Measurements from ENCODE around the gene GAS2.

Gene GAS2

DNA sequence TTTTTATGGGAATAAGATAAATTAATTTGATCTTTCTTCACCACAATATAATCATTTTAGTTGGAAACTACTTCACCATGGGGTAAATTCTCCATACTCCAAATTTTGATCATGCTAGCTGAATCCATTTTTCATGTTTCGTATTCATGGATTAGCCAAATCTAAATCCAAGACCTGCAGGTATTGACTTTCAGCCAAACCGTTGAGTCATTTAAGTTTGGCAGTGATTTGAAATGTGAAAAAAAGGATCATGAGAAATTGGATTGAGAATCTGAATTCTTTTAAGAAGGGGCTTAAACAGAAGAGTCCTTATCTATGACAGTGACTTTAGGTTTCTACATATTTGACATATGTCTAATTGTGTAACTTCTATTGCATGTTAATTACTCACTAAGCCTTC is 5.3 kb downstream of the GAS2 start:
- peaks cover 0 to 4% (median 3%) of the 10 kb centered on the region in 4 experiments for H3K4me1 ChIP-seq (ENCODE audit: control extremely low read depth in 1 of 4, control insufficient read depth in 4 of 4, insufficient read depth in 4 of 4, low read length in 3 of 4)
- WGBS (ENCODE audit: insufficient coverage), result 100% methylated on average over 2 of the region's 2 CpGs
- no peak for DNase-seq
- H3K36me3 ChIP-seq (ENCODE audit: control insufficient read depth in 4 of 4, insufficient read depth in 4 of 4, low read length in 3 of 4), result no peaks in the 10 kb centered on the region
- H3K9me3 ChIP-seq (ENCODE audit: control extremely low read depth in 1 of 5, control insufficient read depth in 4 of 5, insufficient read depth in 2 of 5, low read depth in 1 of 5, low read length in 4 of 5), result no peaks in the 10 kb centered on the region
- POLR2A ChIA-PET, result no interaction called here
- CTCF ChIA-PET, result no interaction called here
- no peak overlapping the region for H3K27ac ChIP-seq (ENCODE audit: insufficient read depth in 1 of 2, low read depth in 1 of 2, low read length in 2 of 2, poor library complexity in 1 of 2, severe bottlenecking in 2 of 2)
- H3K27me3 ChIP-seq (replicated peaks in 2 of 5; ENCODE audit: control insufficient read depth in 4 of 5, insufficient read depth in 5 of 5, low read length in 4 of 5), result peaks cover 10 to 49% (median 24%) of the 10 kb centered on the region in 5 experiments
- no peak overlapping the region for H3K4me3 ChIP-seq (ENCODE audit: control insufficient read depth in 1 of 7, extremely low read depth in 1 of 7, insufficient read depth in 4 of 7, low read depth in 2 of 7, low read length in 6 of 7)

- ChIA-PET POLR2A (no interaction called here), CTCF (interaction anchor here (1.8 kb wide), 1 partner anchor 10 kb away, joined by 3 read pairs; no protein-coding TSS in a partner anchor)
- Histone ChIP-seq H3K27ac (ENCODE audit: insufficient read depth in 1 of 2, low read depth in 1 of 2, low read length in 2 of 2, poor library complexity in 1 of 2, severe bottlenecking in 2 of 2) (no peak overlapping the region), H3K36me3 (ENCODE audit: control insufficient read depth in 4 of 4, insufficient read depth in 4 of 4, low read length in 3 of 4) (no peaks in the 10 kb centered on the region), H3K9me3 (ENCODE audit: control extremely low read depth in 1 of 5, control insufficient read depth in 4 of 5, insufficient read depth in 2 of 5, low read depth in 1 of 5, low read length in 4 of 5) (no peaks in the 10 kb centered on the region), H3K27me3 (replicated peaks in 2 of 5; ENCODE audit: control insufficient read depth in 4 of 5, insufficient read depth in 5 of 5, low read length in 4 of 5) (peaks cover 1 to 19% (median 5%) of the 10 kb centered on the region in 5 experiments), H3K4me3 (ENCODE audit: control insufficient read depth in 1 of 7, extremely low read depth in 1 of 7, insufficient read depth in 4 of 7, low read depth in 2 of 7, low read length in 6 of 7) (no peak overlapping the region), H3K4me1 (ENCODE audit: control extremely low read depth in 1 of 4, control insufficient read depth in 4 of 4, insufficient read depth in 4 of 4, low read length in 3 of 4) (no peaks in the 10 kb centered on the region)
- WGBS (ENCODE audit: insufficient coverage), result 92% methylated on average over 1 of the region's 4 CpGs
- DNase-seq, result no peak
These were observed 8.3 kb downstream of the GAS2 start for GRCh38 chr11:22674470-22675439.

GRCh38 chr11:22677153-22677903 is 10.9 kb downstream of the GAS2 start:
- ChIA-PET CTCF (no interaction called here), POLR2A (no interaction called here)
- WGBS (ENCODE audit: insufficient coverage), result 95% methylated on average over 3 of the region's 4 CpGs
- no peak overlapping the region for H3K27ac ChIP-seq (ENCODE audit: insufficient read depth in 1 of 2, low read depth in 1 of 2, low read length in 2 of 2, poor library complexity in 1 of 2, severe bottlenecking in 2 of 2)
- no peak overlapping the region for H3K4me3 ChIP-seq (ENCODE audit: control insufficient read depth in 1 of 7, extremely low read depth in 1 of 7, insufficient read depth in 4 of 7, low read depth in 2 of 7, low read length in 6 of 7)
- H3K9me3 ChIP-seq (ENCODE audit: control extremely low read depth in 1 of 5, control insufficient read depth in 4 of 5, insufficient read depth in 2 of 5, low read depth in 1 of 5, low read length in 4 of 5), result no peaks in the 10 kb centered on the region
- no peaks in the 10 kb centered on the region for H3K36me3 ChIP-seq (ENCODE audit: control insufficient read depth in 4 of 4, insufficient read depth in 4 of 4, low read length in 3 of 4)
- no peak for DNase-seq
- H3K27me3 ChIP-seq (replicated peaks in 2 of 5; ENCODE audit: control insufficient read depth in 4 of 5, insufficient read depth in 5 of 5, low read length in 4 of 5), result peaks cover 0 to 6% (median 1%) of the 10 kb centered on the region in 5 experiments
- H3K4me1 ChIP-seq (ENCODE audit: control extremely low read depth in 1 of 4, control insufficient read depth in 4 of 4, insufficient read depth in 4 of 4, low read length in 3 of 4), result no peaks in the 10 kb centered on the region

DNA sequence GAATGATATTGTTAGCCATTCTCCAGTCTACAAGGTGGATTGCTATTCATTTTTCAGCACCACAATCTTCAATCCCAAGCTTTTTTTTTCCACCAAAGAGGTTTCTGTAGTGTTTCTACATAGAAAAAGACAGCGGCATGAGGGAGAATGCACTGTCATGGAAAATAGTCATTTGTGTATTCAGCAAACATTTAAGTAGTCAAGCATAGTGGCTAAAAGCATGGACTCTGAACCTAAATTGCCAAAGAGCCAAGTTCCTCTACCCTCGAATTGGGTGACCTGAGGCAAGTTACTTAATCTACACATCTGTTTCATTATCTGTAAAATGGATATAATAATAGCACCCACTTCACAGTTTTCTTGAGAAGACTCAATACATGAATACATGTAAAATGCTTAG is 14.2 kb downstream of the GAS2 start:
- 100% methylated on average over 1 of the region's 2 CpGs for WGBS (ENCODE audit: insufficient coverage)
- POLR2A ChIA-PET, result no interaction called here
- Histone ChIP-seq H3K4me3 (ENCODE audit: control insufficient read depth in 1 of 7, extremely low read depth in 1 of 7, insufficient read depth in 4 of 7, low read depth in 2 of 7, low read length in 6 of 7) (no peak overlapping the region), H3K4me1 (ENCODE audit: control extremely low read depth in 1 of 4, control insufficient read depth in 4 of 4, insufficient read depth in 4 of 4, low read length in 3 of 4) (no peaks in the 10 kb centered on the region), H3K27ac (ENCODE audit: insufficient read depth in 1 of 2, low read depth in 1 of 2, low read length in 2 of 2, poor library complexity in 1 of 2, severe bottlenecking in 2 of 2) (no peak overlapping the region), H3K36me3 (ENCODE audit: control insufficient read depth in 4 of 4, insufficient read depth in 4 of 4, low read length in 3 of 4) (no peaks in the 10 kb centered on the region), H3K27me3 (replicated peaks in 2 of 5; ENCODE audit: control insufficient read depth in 4 of 5, insufficient read depth in 5 of 5, low read length in 4 of 5) (peaks cover 0 to 1% (median 0%) of the 10 kb centered on the region in 5 experiments), H3K9me3 (ENCODE audit: control extremely low read depth in 1 of 5, control insufficient read depth in 4 of 5, insufficient read depth in 2 of 5, low read depth in 1 of 5, low read length in 4 of 5) (no peaks in the 10 kb centered on the region)
- no peak for DNase-seq
- CTCF ChIA-PET, result no interaction called here

- Histone ChIP-seq H3K36me3 (ENCODE audit: control insufficient read depth in 4 of 4, insufficient read depth in 4 of 4, low read length in 3 of 4) (no peaks in the 10 kb centered on the region), H3K9me3 (ENCODE audit: control extremely low read depth in 1 of 5, control insufficient read depth in 4 of 5, insufficient read depth in 2 of 5, low read depth in 1 of 5, low read length in 4 of 5) (no peaks in the 10 kb centered on the region), H3K4me3 (ENCODE audit: control insufficient read depth in 1 of 7, extremely low read depth in 1 of 7, insufficient read depth in 4 of 7, low read depth in 2 of 7, low read length in 6 of 7) (no peak overlapping the region), H3K27me3 (replicated peaks in 2 of 5; ENCODE audit: control insufficient read depth in 4 of 5, insufficient read depth in 5 of 5, low read length in 4 of 5) (peaks cover 0 to 1% (median 0%) of the 10 kb centered on the region in 5 experiments), H3K4me1 (ENCODE audit: control extremely low read depth in 1 of 4, control insufficient read depth in 4 of 4, insufficient read depth in 4 of 4, low read length in 3 of 4) (no peaks in the 10 kb centered on the region), H3K27ac (ENCODE audit: insufficient read depth in 1 of 2, low read depth in 1 of 2, low read length in 2 of 2, poor library complexity in 1 of 2, severe bottlenecking in 2 of 2) (no peak overlapping the region)
- DNase-seq, result no peak
- WGBS (ENCODE audit: insufficient coverage), result no CpG with 5 or more reads among the region's 4 CpGs
- ChIA-PET POLR2A (no interaction called here), CTCF (interaction anchor here (1.3 kb wide), 1 partner anchor 10 kb away, joined by 4 read pairs; no protein-coding TSS in a partner anchor)
These were observed 14.9 kb downstream of the GAS2 start for GRCh38 chr11:22681281-22681812.

DNA sequence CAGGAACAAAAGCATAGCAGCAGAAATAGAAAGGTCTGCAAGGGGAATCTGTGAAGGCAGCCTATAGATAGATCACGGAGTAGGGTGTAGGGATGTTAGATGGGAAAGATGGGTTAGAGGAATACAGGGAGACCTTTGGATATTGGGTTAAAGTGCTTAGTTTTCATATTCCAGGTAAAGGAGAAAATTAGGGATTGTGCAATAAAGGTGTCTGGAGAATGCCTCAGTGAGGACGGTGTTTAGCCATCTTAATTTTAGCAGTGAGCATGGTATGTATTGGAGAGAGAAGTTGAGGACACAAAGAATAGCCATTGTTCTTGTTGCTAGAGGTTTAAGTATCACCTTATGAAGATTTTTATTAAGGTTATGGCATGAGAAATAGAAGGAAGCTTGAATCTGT is 17.7 kb downstream of the GAS2 start:
- no peaks in the 10 kb centered on the region for H3K4me1 ChIP-seq (ENCODE audit: control extremely low read depth in 1 of 4, control insufficient read depth in 4 of 4, insufficient read depth in 4 of 4, low read length in 3 of 4)
- no peak overlapping the region for H3K4me3 ChIP-seq (ENCODE audit: control insufficient read depth in 1 of 7, extremely low read depth in 1 of 7, insufficient read depth in 4 of 7, low read depth in 2 of 7, low read length in 6 of 7)
- H3K27me3 ChIP-seq (replicated peaks in 2 of 5; ENCODE audit: control insufficient read depth in 4 of 5, insufficient read depth in 5 of 5, low read length in 4 of 5), result peaks cover 0 to 1% (median 0%) of the 10 kb centered on the region in 5 experiments
- H3K36me3 ChIP-seq (ENCODE audit: control insufficient read depth in 4 of 4, insufficient read depth in 4 of 4, low read length in 3 of 4), result no peaks in the 10 kb centered on the region
- 100% methylated on average over 2 of the region's 2 CpGs for WGBS (ENCODE audit: insufficient coverage)
- ChIA-PET CTCF (interaction anchor here (1.3 kb wide), 1 partner anchor 9 kb away, joined by 3 read pairs; no protein-coding TSS in a partner anchor), POLR2A (no interaction called here)
- no peak overlapping the region for H3K27ac ChIP-seq (ENCODE audit: insufficient read depth in 1 of 2, low read depth in 1 of 2, low read length in 2 of 2, poor library complexity in 1 of 2, severe bottlenecking in 2 of 2)
- H3K9me3 ChIP-seq (ENCODE audit: control extremely low read depth in 1 of 5, control insufficient read depth in 4 of 5, insufficient read depth in 2 of 5, low read depth in 1 of 5, low read length in 4 of 5), result no peaks in the 10 kb centered on the region
- no peak for DNase-seq
